Ectodermal cell (in vitro differentiated cells): ENCODE data around the gene AP2A2.

Source experiments
- H3K27ac ChIP-seq: 2 replicates; pipeline ENCODE4 v1.7.0; 2013; ENCODE audit warnings: mild to moderate bottlenecking, low read depth, low read length; ENCODE audit not compliant: insufficient read depth, poor library complexity, severe bottlenecking
- H3K27me3 ChIP-seq: 2 replicates; pipeline ENCODE4 v1.7.0; 2013; ENCODE audit warnings: mild to moderate bottlenecking, low read length; ENCODE audit not compliant: insufficient read depth, control insufficient read depth, poor library complexity, severe bottlenecking
- H3K36me3 ChIP-seq: one replicate; pipeline ENCODE4 v1.7.0; 2013; ENCODE audit warnings: low read length; ENCODE audit not compliant: control insufficient read depth, insufficient read depth
- H3K4me1 ChIP-seq: one replicate; pipeline ENCODE4 v1.7.0; 2013; ENCODE audit warnings: low read length; ENCODE audit not compliant: control insufficient read depth, insufficient read depth
- H3K4me3 ChIP-seq: 2 replicates; pipeline ENCODE4 v1.7.0; 2013; ENCODE audit warnings: low read depth, low read length, control low read depth; ENCODE audit not compliant: insufficient read depth
- H3K9me3 ChIP-seq: 2 replicates; pipeline ENCODE4 v1.7.0; 2013; ENCODE audit warnings: mild to moderate bottlenecking, low read length, moderate library complexity; ENCODE audit not compliant: control insufficient read depth
- WGBS, 2 experiments: methylation state at CpG; one replicate each; pipeline ENCODE4 v1.1.7; 2013; ENCODE audit warnings: missing lambda C conversion rate in 2 of 2; 5-methylcytosine and 5-hydroxymethylcytosine counted together

AP2A2 gene

GRCh38 chr11:1039481-1040427, 114.1 kb downstream of the AP2A2 start:
- Histone ChIP-seq H3K9me3 (no peaks in the 10 kb centered on the region), H3K36me3 (no peaks in the 10 kb centered on the region), H3K27ac (no peak overlapping the region), H3K4me3 (no peak overlapping the region), H3K4me1 (no peaks in the 10 kb centered on the region), H3K27me3 (no peaks in the 10 kb centered on the region)
- WGBS, 2 experiments = 93% methylated on average over 32 of the region's 32 CpGs

GRCh38 chr11:1040428-1041148, 114.9 kb downstream of the AP2A2 start:
- no peaks in the 10 kb centered on the region for H3K4me1 ChIP-seq
- H3K9me3 ChIP-seq = no peaks in the 10 kb centered on the region
- H3K36me3 ChIP-seq = no peaks in the 10 kb centered on the region
- H3K4me3 ChIP-seq = no peak overlapping the region
- H3K27me3 ChIP-seq = no peaks in the 10 kb centered on the region
- WGBS, 2 experiments = 91 to 93% methylated on average over 16 of the region's 16 CpGs
- no peak overlapping the region for H3K27ac ChIP-seq

- 91 to 95% methylated on average over 8 of the region's 8 CpGs for WGBS, 2 experiments
- Histone ChIP-seq H3K27ac (no peak overlapping the region), H3K36me3 (no peaks in the 10 kb centered on the region), H3K4me3 (no peak overlapping the region), H3K27me3 (no peaks in the 10 kb centered on the region), H3K4me1 (no peaks in the 10 kb centered on the region), H3K9me3 (no peaks in the 10 kb centered on the region)
These were observed 115.4 kb downstream of the AP2A2 start for GRCh38 chr11:1041149-1041467.

GRCh38 chr11:1041471-1041870, 115.8 kb downstream of the AP2A2 start:
- Histone ChIP-seq H3K36me3 (no peaks in the 10 kb centered on the region), H3K4me3 (no peak overlapping the region), H3K27ac (no peak overlapping the region), H3K27me3 (no peaks in the 10 kb centered on the region), H3K9me3 (no peaks in the 10 kb centered on the region), H3K4me1 (no peaks in the 10 kb centered on the region)
- WGBS, 2 experiments = 88 to 92% methylated on average over 9 of the region's 9 CpGs

GRCh38 chr11:1041936-1042608, 116.4 kb downstream of the AP2A2 start:
- no peaks in the 10 kb centered on the region for H3K9me3 ChIP-seq
- no peaks in the 10 kb centered on the region for H3K27me3 ChIP-seq
- no peaks in the 10 kb centered on the region for H3K36me3 ChIP-seq
- 92 to 94% methylated on average over 18 of the region's 18 CpGs for WGBS, 2 experiments
- H3K4me1 ChIP-seq = no peaks in the 10 kb centered on the region
- H3K4me3 ChIP-seq = no peak overlapping the region
- H3K27ac ChIP-seq = no peak overlapping the region

- Histone ChIP-seq H3K27me3 (no peaks in the 10 kb centered on the region), H3K4me1 (no peaks in the 10 kb centered on the region), H3K27ac (no peak overlapping the region), H3K4me3 (no peak overlapping the region), H3K9me3 (no peaks in the 10 kb centered on the region), H3K36me3 (no peaks in the 10 kb centered on the region)
- 93 to 94% methylated on average over 26 of the region's 26 CpGs for WGBS, 2 experiments
These were observed 117.2 kb downstream of the AP2A2 start for GRCh38 chr11:1042626-1043562.

GRCh38 chr11:1043563-1044096, 118.0 kb downstream of the AP2A2 start:
- Histone ChIP-seq H3K4me1 (no peaks in the 10 kb centered on the region), H3K27me3 (no peaks in the 10 kb centered on the region), H3K4me3 (no peak overlapping the region), H3K36me3 (no peaks in the 10 kb centered on the region), H3K9me3 (no peaks in the 10 kb centered on the region), H3K27ac (no peak overlapping the region)
- WGBS, 2 experiments = 91 to 93% methylated on average over 20 of the region's 20 CpGs

- Histone ChIP-seq H3K27ac (no peak overlapping the region), H3K4me3 (no peak overlapping the region), H3K9me3 (no peaks in the 10 kb centered on the region), H3K36me3 (no peaks in the 10 kb centered on the region), H3K27me3 (no peaks in the 10 kb centered on the region), H3K4me1 (no peaks in the 10 kb centered on the region)
- 83 to 88% methylated on average over 5 to 6 of the region's 6 CpGs for WGBS, 2 experiments
These were observed 118.5 kb downstream of the AP2A2 start for GRCh38 chr11:1044160-1044559.

GRCh38 chr11:1047595-1048156, 122.0 kb downstream of the AP2A2 start:
- no peaks in the 10 kb centered on the region for H3K4me1 ChIP-seq
- H3K27ac ChIP-seq = no peak overlapping the region
- WGBS, 2 experiments = 89% methylated on average over 22 of the region's 22 CpGs
- H3K9me3 ChIP-seq = no peaks in the 10 kb centered on the region
- H3K27me3 ChIP-seq = no peaks in the 10 kb centered on the region
- H3K36me3 ChIP-seq = no peaks in the 10 kb centered on the region
- no peak overlapping the region for H3K4me3 ChIP-seq
